ENCODE data around the gene GNG14.

DNA sequence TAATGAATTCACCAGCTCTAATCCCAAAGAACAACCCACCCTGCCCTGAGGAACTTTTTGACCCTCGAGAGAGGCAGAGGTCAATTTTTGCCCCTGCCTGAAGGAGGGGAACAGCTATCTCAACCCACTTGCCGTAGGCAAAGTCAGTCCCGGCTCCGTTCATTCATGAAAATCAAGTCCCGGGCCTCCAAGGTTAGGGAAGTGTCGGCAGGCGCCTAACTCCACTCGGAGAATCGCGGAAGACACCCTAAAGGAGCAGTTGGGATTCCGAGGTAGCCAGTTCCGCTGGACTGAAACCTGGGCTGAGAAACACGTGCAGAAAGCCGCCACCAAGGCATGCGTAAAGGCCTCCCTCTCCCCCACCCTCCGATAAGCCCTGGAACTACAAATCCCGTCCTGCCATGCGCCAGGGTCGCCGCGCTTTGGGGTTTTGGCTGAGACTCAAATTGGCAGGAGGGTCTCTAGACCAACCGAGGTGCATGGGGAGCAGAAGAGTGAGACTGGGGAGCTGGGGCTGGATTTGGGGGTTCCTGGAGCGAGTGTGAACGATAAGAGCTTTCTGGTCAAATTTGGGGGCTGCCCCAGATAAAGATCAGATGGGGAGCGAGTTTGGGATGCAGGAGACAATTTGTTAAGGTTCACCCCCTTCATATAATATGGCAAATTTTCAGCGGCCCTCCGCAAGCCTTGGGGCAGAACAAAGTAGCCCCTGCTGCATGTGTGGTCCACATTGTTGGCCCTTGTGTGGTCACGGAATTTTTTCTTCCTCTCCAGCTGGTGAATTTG lies 36.0 kb downstream of the GNG14 start, which contains the start of gene TNPO2:
- TF ChIP-seq, protein P1, sequence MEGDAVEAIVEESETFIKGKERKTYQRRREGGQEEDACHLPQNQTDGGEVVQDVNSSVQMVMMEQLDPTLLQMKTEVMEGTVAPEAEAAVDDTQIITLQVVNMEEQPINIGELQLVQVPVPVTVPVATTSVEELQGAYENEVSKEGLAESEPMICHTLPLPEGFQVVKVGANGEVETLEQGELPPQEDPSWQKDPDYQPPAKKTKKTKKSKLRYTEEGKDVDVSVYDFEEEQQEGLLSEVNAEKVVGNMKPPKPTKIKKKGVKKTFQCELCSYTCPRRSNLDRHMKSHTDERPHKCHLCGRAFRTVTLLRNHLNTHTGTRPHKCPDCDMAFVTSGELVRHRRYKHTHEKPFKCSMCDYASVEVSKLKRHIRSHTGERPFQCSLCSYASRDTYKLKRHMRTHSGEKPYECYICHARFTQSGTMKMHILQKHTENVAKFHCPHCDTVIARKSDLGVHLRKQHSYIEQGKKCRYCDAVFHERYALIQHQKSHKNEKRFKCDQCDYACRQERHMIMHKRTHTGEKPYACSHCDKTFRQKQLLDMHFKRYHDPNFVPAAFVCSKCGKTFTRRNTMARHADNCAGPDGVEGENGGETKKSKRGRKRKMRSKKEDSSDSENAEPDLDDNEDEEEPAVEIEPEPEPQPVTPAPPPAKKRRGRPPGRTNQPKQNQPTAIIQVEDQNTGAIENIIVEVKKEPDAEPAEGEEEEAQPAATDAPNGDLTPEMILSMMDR (IDR thresholded peaks at IDR 0.05; ENCODE audit: poor library complexity): no peak
- no peak for TF ChIP-seq EZH2 (IDR thresholded peaks at IDR 0.05; ENCODE audit: borderline replicate concordance)

All from hepatocyte (in vitro differentiated cells).